Superior temporal gyrus (tissue), 1 donor: Measurements from ENCODE around the gene DGCR2.

ENCODE experiments used
- DNase-seq: peaks from one replicate; pipeline ENCODE4 v3.0.0-alpha.2; 2016; ENCODE audit errors: extremely low spot score

DGCR2 gene

GRCh38 chr22:19128009-19128401 is 5.8 kb upstream of the DGCR2 start:
- DNase-seq: no peak

- no peak for DNase-seq
Observed at GRCh38 chr22:19127329-19128008, 5.3 kb upstream of the DGCR2 start.

GRCh38 chr22:19126309-19127273 is 4.4 kb upstream of the DGCR2 start:
- no peak for DNase-seq

- DNase-seq: no peak
Observed at GRCh38 chr22:19125474-19126308, 3.5 kb upstream of the DGCR2 start.

- DNase-seq: no peak
Observed at GRCh38 chr22:19125011-19125410, 2.8 kb upstream of the DGCR2 start.

- DNase-seq: no peak
Observed at GRCh38 chr22:19124377-19124776, 2.2 kb upstream of the DGCR2 start.

- DNase-seq: no peak
Observed at GRCh38 chr22:19123936-19124335, 1.7 kb upstream of the DGCR2 start.

- DNase-seq: no peak
Observed at GRCh38 chr22:19122752-19123492, 710 bp upstream of the DGCR2 start.

- DNase-seq: no peak
Observed at GRCh38 chr22:19121631-19122142, 525 bp downstream of the DGCR2 start.

- DNase-seq: no peak
Observed at GRCh38 chr22:19120829-19121630, 1.2 kb downstream of the DGCR2 start.

- DNase-seq: no peak
Observed at GRCh38 chr22:19119949-19120348, 2.3 kb downstream of the DGCR2 start.

GRCh38 chr22:19118329-19118880 is 3.8 kb downstream of the DGCR2 start:
- no peak for DNase-seq

GRCh38 chr22:19117111-19117512 is 5.1 kb downstream of the DGCR2 start:
- no peak for DNase-seq

- peak; percentile 43 for DNase-seq
Observed at GRCh38 chr22:19115628-19116027, 6.6 kb downstream of the DGCR2 start.

GRCh38 chr22:19114984-19115552 is 7.1 kb downstream of the DGCR2 start:
- no peak for DNase-seq

- DNase-seq: no peak
Observed at GRCh38 chr22:19113429-19113828, 8.8 kb downstream of the DGCR2 start.

- no peak for DNase-seq
Observed at GRCh38 chr22:19111584-19111983, 10.6 kb downstream of the DGCR2 start.

- DNase-seq: no peak
Observed at GRCh38 chr22:19111140-19111539, 11.1 kb downstream of the DGCR2 start.

GRCh38 chr22:19110646-19111045 is 11.6 kb downstream of the DGCR2 start:
- no peak for DNase-seq

GRCh38 chr22:19110064-19110458 is 12.2 kb downstream of the DGCR2 start:
- no peak for DNase-seq
